OCI-LY3 (cell line): ENCODE measurements around the gene JARID2.
A peak's percentile ranks its signal among the peaks of the same experiment; 100 is the strongest.

Experiments
- H2AFZ ChIP-seq: fragments of 200-600, 300-600 bp; shearing (Covaris generic); 2 replicates; pipeline ENCODE4 v1.6.0; 2014; ENCODE audit warnings: antibody characterized with exemption, low read depth, low read length
- H3K27ac ChIP-seq: fragments of 200-600, 300-600 bp; sonication (generic); 2 replicates; pipeline ENCODE4 v1.5.1; 2014; ENCODE audit warnings: mild to moderate bottlenecking, low read length, moderate library complexity, mixed read lengths
- H3K27me3 ChIP-seq: fragments of 200-600, 300-600 bp; sonication (generic); 2 replicates; pipeline ENCODE4 v1.6.1; 2014; ENCODE audit warnings: low read depth, low read length, mixed read lengths
- H3K36me3 ChIP-seq: fragments of 200-600, 300-600 bp; sonication (generic); replicated peaks from 2 replicates; pipeline ENCODE3; 2014; ENCODE audit warnings: low read depth, low read length, mixed read lengths
- H3K4me1 ChIP-seq: fragments of 300-600, 200-600 bp; sonication (generic); 2 replicates; pipeline ENCODE4 v1.6.1; 2014; ENCODE audit warnings: low read length, mixed read lengths
- H3K4me2 ChIP-seq: fragments of 200-600, 300-600 bp; sonication (generic); 2 replicates; pipeline ENCODE4 v1.6.1; 2014; ENCODE audit warnings: low read length, mixed read lengths
- H3K4me3 ChIP-seq: fragments of 300-600, 200-600 bp; sonication (generic); 2 replicates; pipeline ENCODE4 v1.5.1; 2014; ENCODE audit warnings: antibody characterized with exemption, mild to moderate bottlenecking, low read length, moderate library complexity
- H3K79me2 ChIP-seq: fragments of 300-600, 200-600 bp; shearing (Covaris generic); 2 replicates; pipeline ENCODE4 v1.6.1; 2014; ENCODE audit warnings: mild to moderate bottlenecking, low read length, mixed read lengths
- H3K9ac ChIP-seq: fragments of 300-600, 200-600 bp; shearing (Covaris generic); 2 replicates; pipeline ENCODE4 v1.6.0; 2014; ENCODE audit warnings: mild to moderate bottlenecking, low read length, moderate library complexity
- H3K9me3 ChIP-seq: fragments of 200-600, 300-600 bp; shearing (Covaris generic); 2 replicates; pipeline ENCODE4 v1.6.1; 2014; ENCODE audit warnings: low read length, mixed read lengths; ENCODE audit not compliant: insufficient read depth
- H4K20me1 ChIP-seq: fragments of 200-600, 300-600 bp; sonication (generic); 2 replicates; pipeline ENCODE4 v1.6.1; 2016; ENCODE audit warnings: low read length, mixed read lengths; ENCODE audit not compliant: insufficient read depth
- EZH2phosphoT487 ChIP-seq: fragments of 200-600 bp; shearing (Covaris generic); IDR thresholded peaks from 2 replicates; pipeline ENCODE4 v1.6.1; 2018; ENCODE audit warnings: antibody characterized with exemption, mixed run types, low read depth
- TF ChIP-seq, protein P1 (sequence below): fragments of 200-600, 300-600 bp; sonication (generic); IDR thresholded peaks from 2 replicates; pipeline ENCODE4 v1.5.1; 2014; ENCODE audit warnings: antibody characterized with exemption, low read length, low read depth

Gene JARID2

DNA sequence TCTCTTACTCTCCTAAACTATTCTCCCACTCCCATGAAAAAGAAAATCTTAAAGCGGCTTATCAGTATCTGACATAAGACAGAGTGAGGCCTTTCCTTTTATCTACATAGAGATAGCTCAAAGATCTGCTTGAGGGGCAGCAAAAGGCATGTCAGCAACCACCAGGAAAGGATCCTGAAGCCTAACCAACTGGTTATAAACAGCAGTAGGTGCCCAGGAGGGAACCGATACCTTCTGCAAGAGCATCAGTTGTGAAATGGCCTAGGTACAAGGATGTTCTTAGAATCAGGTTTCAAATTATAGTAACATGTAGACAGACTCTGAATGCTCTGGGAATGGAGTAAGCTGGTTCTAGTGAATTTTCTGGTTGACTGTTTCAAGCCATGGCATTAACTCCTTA is 21.4 kb downstream of the JARID2 start:
- Histone ChIP-seq H3K4me1 (peaks cover 59% of the 10 kb centered on the region), H3K27ac (no peak overlapping the region), H3K4me2 (peak overlapping the region; percentile 92), H3K4me3 (no peak overlapping the region), H3K9ac (no peak overlapping the region), H3K36me3 (peaks cover under 1% of the 10 kb centered on the region), H3K9me3 (no peaks in the 10 kb centered on the region), H4K20me1 (peaks cover 77% of the 10 kb centered on the region), H3K27me3 (no peaks in the 10 kb centered on the region), H2AFZ (no peak overlapping the region), H3K79me2 (peaks cover 100% of the 10 kb centered on the region)
- TF ChIP-seq EZH2phosphoT487 = no peak
- TF ChIP-seq, protein P1, sequence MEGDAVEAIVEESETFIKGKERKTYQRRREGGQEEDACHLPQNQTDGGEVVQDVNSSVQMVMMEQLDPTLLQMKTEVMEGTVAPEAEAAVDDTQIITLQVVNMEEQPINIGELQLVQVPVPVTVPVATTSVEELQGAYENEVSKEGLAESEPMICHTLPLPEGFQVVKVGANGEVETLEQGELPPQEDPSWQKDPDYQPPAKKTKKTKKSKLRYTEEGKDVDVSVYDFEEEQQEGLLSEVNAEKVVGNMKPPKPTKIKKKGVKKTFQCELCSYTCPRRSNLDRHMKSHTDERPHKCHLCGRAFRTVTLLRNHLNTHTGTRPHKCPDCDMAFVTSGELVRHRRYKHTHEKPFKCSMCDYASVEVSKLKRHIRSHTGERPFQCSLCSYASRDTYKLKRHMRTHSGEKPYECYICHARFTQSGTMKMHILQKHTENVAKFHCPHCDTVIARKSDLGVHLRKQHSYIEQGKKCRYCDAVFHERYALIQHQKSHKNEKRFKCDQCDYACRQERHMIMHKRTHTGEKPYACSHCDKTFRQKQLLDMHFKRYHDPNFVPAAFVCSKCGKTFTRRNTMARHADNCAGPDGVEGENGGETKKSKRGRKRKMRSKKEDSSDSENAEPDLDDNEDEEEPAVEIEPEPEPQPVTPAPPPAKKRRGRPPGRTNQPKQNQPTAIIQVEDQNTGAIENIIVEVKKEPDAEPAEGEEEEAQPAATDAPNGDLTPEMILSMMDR = no peak

DNA sequence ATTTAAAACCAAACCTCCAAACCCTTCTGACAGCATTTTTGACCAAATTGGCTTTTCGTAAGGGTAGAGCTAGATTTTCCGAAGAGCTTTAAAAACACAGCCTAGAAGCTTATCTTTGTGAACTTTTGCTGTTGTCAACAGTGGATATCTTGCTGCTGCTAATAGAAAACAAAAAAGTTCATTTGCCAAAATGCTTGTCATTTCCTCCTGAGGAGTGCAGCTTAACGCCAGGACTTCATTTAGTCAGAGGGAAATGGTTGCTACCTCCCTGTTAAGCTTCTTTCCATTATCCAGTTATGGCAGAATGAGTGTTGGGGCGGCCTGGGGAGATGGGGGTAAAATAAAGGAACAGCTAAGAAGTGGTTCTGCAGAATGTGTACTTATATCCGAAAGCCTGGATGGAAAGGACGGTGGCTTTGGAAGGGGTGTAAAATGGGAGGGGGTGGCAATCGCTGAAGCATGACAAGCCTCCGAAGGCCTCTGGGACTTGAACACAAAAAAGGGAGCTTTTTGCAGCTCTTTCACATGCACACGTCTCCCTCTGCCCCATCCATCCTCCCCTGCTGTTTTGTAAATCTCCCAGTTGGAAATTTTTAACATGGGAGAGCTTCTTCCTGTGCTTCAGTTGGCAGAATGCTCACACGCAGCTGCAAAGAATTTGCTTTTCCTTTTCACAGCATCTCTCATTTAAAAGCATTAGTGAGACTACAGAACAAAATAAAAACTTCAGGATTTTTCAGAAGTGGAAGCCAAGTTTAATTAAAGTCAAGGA is 22.5 kb downstream of the JARID2 start:
- H3K27me3 ChIP-seq = no peaks in the 10 kb centered on the region
- no peak overlapping the region for H3K4me3 ChIP-seq
- no peaks in the 10 kb centered on the region for H3K36me3 ChIP-seq
- H3K4me1 ChIP-seq = peaks cover 51% of the 10 kb centered on the region
- H2AFZ ChIP-seq = no peak overlapping the region
- no peaks in the 10 kb centered on the region for H3K9me3 ChIP-seq
- peaks cover 100% of the 10 kb centered on the region for H3K79me2 ChIP-seq
- TF ChIP-seq, protein P1 = no peak
- no peak for TF ChIP-seq EZH2phosphoT487
- H3K9ac ChIP-seq = no peak overlapping the region
- no peak overlapping the region for H3K4me2 ChIP-seq
- H4K20me1 ChIP-seq = peaks cover 80% of the 10 kb centered on the region
- no peak overlapping the region for H3K27ac ChIP-seq

GRCh38 chr6:15269011-15269410 is 23.1 kb downstream of the JARID2 start:
- TF ChIP-seq, protein P1 = no peak
- TF ChIP-seq EZH2phosphoT487 = no peak
- H4K20me1 ChIP-seq = peaks cover 76% of the 10 kb centered on the region
- H3K4me2 ChIP-seq = no peak overlapping the region
- H3K4me3 ChIP-seq = no peak overlapping the region
- H3K4me1 ChIP-seq = peaks cover 46% of the 10 kb centered on the region
- no peaks in the 10 kb centered on the region for H3K36me3 ChIP-seq
- no peak overlapping the region for H3K27ac ChIP-seq
- no peaks in the 10 kb centered on the region for H3K9me3 ChIP-seq
- no peak overlapping the region for H3K9ac ChIP-seq
- no peaks in the 10 kb centered on the region for H3K27me3 ChIP-seq
- peaks cover 99% of the 10 kb centered on the region for H3K79me2 ChIP-seq
- no peak overlapping the region for H2AFZ ChIP-seq

- Histone ChIP-seq H3K36me3 (no peaks in the 10 kb centered on the region), H3K9ac (no peak overlapping the region), H4K20me1 (peaks cover 73% of the 10 kb centered on the region), H2AFZ (no peak overlapping the region), H3K79me2 (peaks cover 99% of the 10 kb centered on the region), H3K9me3 (no peaks in the 10 kb centered on the region), H3K4me2 (no peak overlapping the region), H3K27me3 (no peaks in the 10 kb centered on the region), H3K4me3 (no peak overlapping the region), H3K27ac (no peak overlapping the region), H3K4me1 (peaks cover 40% of the 10 kb centered on the region)
- TF ChIP-seq EZH2phosphoT487 = no peak
- TF ChIP-seq, protein P1 = no peak
These were observed 23.8 kb downstream of the JARID2 start for GRCh38 chr6:15269619-15270018.
